Suprapubic skin (tissue), 4 donors: ENCODE results near the gene CRYBA1. TPM values are rescaled to one million over a fixed set of nuclear protein-coding genes. Genes with fewer than 3 reads are reported as not detected.
A peak's percentile ranks its signal among the peaks of the same experiment; 100 is the strongest.
"Not testable (repeated sequence)": the region's sequence is repeated elsewhere in the genome, so short reads cannot be mapped to it uniquely, and the experiment has no call there.

Experiments used
- DNase-seq, 2 donors: peaks; one replicate each; pipeline ENCODE4 v3.0.0-alpha.2; 2019; ENCODE audit warnings: low spot score in 2 of 2
- H3K27ac ChIP-seq: fragments of 200-600 bp; sonication (generic); one replicate; pipeline ENCODE4 v1.5.1; 2019
- H3K27me3 ChIP-seq: fragments of 200-600 bp; sonication (generic); one replicate; pipeline ENCODE4 v1.5.1; 2019
- H3K36me3 ChIP-seq: fragments of 200-600 bp; sonication (generic); one replicate; pipeline ENCODE4 v1.5.1; 2019
- H3K4me1 ChIP-seq: fragments of 200-600 bp; sonication (generic); one replicate; pipeline ENCODE4 v1.5.1; 2019
- H3K4me3 ChIP-seq: fragments of 200-600 bp; sonication (generic); one replicate; pipeline ENCODE4 v1.5.1; 2019; ENCODE audit warnings: mild to moderate bottlenecking
- H3K9me3 ChIP-seq: fragments of 200-600 bp; sonication (generic); one replicate; pipeline ENCODE4 v1.5.1; 2019
- CTCF ChIP-seq, 2 donors: fragments of 200-600 bp in 1 of 2; fragments of 450-650 bp in 1 of 2; sonication (generic) in 1 of 2; IDR thresholded peaks; one replicate each; pipeline ENCODE4 v1.5.1; 2016 to 2019; ENCODE audit warnings: antibody characterized with exemption in 2 of 2, mild to moderate bottlenecking in 1 of 2, moderate library complexity in 1 of 2
- EP300 ChIP-seq: sonication (generic); formaldehyde crosslinking; IDR thresholded peaks from one replicate; pipeline ENCODE4 v1.6.1; 2017; ENCODE audit warnings: antibody characterized with exemption
- POLR2A ChIP-seq, 2 donors: fragments of 450-650 bp; IDR thresholded peaks; one replicate each; pipeline ENCODE4 v1.6.1; 2017; ENCODE audit warnings: antibody characterized with exemption in 2 of 2, mild to moderate bottlenecking in 2 of 2, moderate library complexity in 2 of 2
- POLR2AphosphoS5 ChIP-seq, 3 donors: sonication (generic); formaldehyde crosslinking; IDR thresholded peaks; one replicate each; pipeline ENCODE4 v1.6.1; 2017; ENCODE audit warnings: antibody characterized with exemption in 3 of 3
- WGBS: methylation state at CpG from one replicate; pipeline ENCODE4 v1.1.5; 2018; 5-methylcytosine and 5-hydroxymethylcytosine counted together
- total RNA-seq, 4 donors: library from RNA; depleted of rRNA; stranded (reverse); fragments of >200 nt; gene quantifications; one replicate each; pipeline ENCODE4 v1.1.0, GENCODE V29; 2016

The CRYBA1 gene
- total RNA-seq, 4 donors from 2014 or later, result not detected

DNA sequence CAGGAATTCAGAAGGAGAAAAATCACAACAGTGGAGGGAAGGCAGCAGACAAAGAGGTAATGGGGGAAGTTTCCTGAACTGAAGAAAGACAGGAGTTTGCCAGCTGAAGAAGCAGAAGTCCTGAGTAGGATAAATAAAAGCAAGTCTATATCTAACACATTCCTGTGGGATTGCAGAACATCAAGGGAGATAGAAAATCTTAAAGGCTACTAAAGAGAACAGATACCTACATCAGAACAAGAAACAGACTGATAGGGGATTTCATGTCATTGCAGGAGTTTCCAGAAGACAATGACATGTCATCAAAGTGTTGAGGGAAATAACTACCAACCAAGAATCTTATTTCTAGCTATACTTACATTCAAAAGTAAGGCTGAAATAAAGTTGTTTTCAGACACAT lies 21.3 kb upstream of the CRYBA1 start:
- Histone ChIP-seq H3K4me3 (no peak overlapping the region), H3K4me1 (no peaks in the 10 kb centered on the region), H3K27ac (no peak overlapping the region), H3K9me3 (no peaks in the 10 kb centered on the region), H3K27me3 (no peaks in the 10 kb centered on the region), H3K36me3 (no peaks in the 10 kb centered on the region)
- DNase-seq, result no peak
- TF ChIP-seq POLR2A (IDR thresholded peaks at IDR 0.05) (no peak), POLR2AphosphoS5 (IDR thresholded peaks at IDR 0.05) (no peak), EP300 (no peak), CTCF (IDR thresholded peaks at IDR 0.05) (no peak)

DNA sequence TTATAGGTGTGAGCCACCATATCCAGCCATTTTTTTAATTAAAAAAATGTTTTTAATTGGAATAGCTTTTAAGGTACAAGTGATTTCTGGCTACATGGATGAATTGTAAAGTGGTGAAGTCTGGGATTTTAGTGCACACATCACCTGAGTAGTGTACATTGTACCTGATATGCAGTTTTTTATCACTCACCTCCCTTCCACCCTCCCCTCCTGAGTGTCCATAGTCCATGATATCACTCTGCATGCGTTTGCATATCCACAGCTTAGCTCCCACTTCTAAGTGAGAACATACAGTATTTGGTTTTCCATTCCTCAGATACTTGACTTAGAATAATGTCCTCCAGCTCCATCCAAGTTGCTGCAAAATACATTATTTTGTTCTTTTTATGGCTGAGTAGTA lies 13.4 kb upstream of the CRYBA1 start:
- 97% methylated on average over 1 of the region's 1 CpG for WGBS
- no peaks in the 10 kb centered on the region for H3K36me3 ChIP-seq
- H3K27me3 ChIP-seq, result no peaks in the 10 kb centered on the region
- DNase-seq, result no peak
- H3K4me3 ChIP-seq, result no peak overlapping the region
- TF ChIP-seq CTCF (IDR thresholded peaks at IDR 0.05) (no peak), POLR2A (IDR thresholded peaks at IDR 0.05) (no peak), EP300 (no peak), POLR2AphosphoS5 (IDR thresholded peaks at IDR 0.05) (no peak)
- H3K27ac ChIP-seq, result no peak overlapping the region
- no peaks in the 10 kb centered on the region for H3K9me3 ChIP-seq
- H3K4me1 ChIP-seq, result peaks cover 6% of the 10 kb centered on the region

DNA sequence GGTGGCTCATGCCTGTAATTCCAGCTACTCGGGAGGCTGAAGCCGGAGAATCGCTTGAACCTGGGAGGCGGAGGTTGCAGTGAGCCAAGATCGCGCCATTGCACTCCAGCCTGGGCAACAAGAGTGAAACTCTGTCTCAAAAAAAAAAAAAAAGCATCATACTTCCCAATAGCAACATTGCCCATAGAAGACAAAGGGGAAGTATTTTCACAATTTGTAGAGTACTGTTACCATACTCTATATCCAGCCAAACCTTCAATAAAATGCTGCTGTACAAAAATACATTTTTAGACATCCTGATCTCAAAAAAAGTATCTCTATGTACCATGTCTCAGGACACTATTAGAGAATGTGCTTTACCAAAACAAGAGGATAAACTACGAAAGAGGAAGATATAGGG lies 11.7 kb upstream of the CRYBA1 start:
- not testable (repeated sequence) for H3K4me3 ChIP-seq, H3K9me3 ChIP-seq, DNase-seq, H3K36me3 ChIP-seq, H3K27me3 ChIP-seq, H3K27ac ChIP-seq, H3K4me1 ChIP-seq
- WGBS, result 89% methylated on average over 6 of the region's 7 CpGs

GRCh38 chr17:29235904-29236303 lies 10.8 kb upstream of the CRYBA1 start:
- Histone ChIP-seq H3K9me3 (no peaks in the 10 kb centered on the region), H3K4me3 (no peak overlapping the region), H3K4me1 (peaks cover 17% of the 10 kb centered on the region), H3K27ac (no peak overlapping the region), H3K27me3 (no peaks in the 10 kb centered on the region), H3K36me3 (no peaks in the 10 kb centered on the region)
- TF ChIP-seq EP300 (no peak), POLR2AphosphoS5 (IDR thresholded peaks at IDR 0.05) (no peak), POLR2A (IDR thresholded peaks at IDR 0.05) (no peak), CTCF (IDR thresholded peaks at IDR 0.05) (no peak)
- 94% methylated on average over 3 of the region's 3 CpGs for whole genome bisulfite sequencing
- DNase-seq, result no peak

DNA sequence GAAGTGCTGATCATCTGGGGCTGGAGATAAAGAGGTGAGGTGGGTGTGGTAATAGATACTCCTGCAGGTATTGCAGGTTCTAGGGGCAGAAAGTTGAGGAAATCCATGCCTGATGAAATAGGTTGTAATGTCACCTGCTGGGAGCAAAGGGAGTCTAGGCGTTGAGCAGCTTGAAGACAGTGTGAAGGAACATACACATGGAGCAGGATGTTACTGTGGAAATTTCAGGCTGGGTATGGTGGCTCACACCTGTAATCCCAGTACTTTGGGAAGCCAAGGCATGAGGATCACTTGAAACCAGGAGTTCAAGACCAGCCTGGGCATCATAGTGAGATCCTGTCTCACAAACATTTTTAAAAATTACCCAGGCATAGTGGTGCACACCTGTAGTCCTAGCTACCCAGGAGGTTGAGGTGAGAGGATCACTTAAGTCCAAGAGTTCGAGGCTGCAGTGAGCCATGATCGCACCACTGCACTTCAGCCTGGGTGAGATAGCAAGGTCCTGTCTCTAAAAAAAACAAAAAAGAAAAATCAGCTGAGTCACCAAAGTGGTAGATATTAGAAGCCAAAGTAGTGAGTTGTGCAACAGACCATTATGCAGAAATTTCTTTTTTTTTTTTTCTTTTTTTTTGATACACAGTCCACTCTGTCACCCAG lies 9.1 kb upstream of the CRYBA1 start:
- no peak for DNase-seq
- peaks cover 24% of the 10 kb centered on the region for H3K4me1 ChIP-seq
- no peak overlapping the region for H3K4me3 ChIP-seq
- WGBS, result 87% methylated on average over 3 of the region's 3 CpGs
- H3K27me3 ChIP-seq, result no peaks in the 10 kb centered on the region
- no peaks in the 10 kb centered on the region for H3K36me3 ChIP-seq
- no peaks in the 10 kb centered on the region for H3K9me3 ChIP-seq
- no peak for TF ChIP-seq CTCF (IDR thresholded peaks at IDR 0.05)
- TF ChIP-seq POLR2AphosphoS5 (IDR thresholded peaks at IDR 0.05), result no peak
- peak overlapping the region; percentile 24 for H3K27ac ChIP-seq
